Stimulated activated naive CD8-positive, alpha-beta T cell treated with anti-CD3 and anti-CD28 coated beads, Interleukin-15, amount 100 ng/mL, for 72 hours (primary cell): ENCODE measurements around the gene SLC29A3.

Experiments used
- ATAC-seq: fragments of 150-1000 bp; cut with Tn5 transposase; 2 replicates; pipeline ENCODE4 v1.10.0; 2021; ENCODE audit warnings: mild to moderate bottlenecking, moderate library complexity
- DNase-seq, 2 donors: peaks; one replicate each; pipeline ENCODE4 v3.0.0; 2021 to 2022
- H3K27ac Mint-ChIP-seq, 2 donors: one replicate each; pipeline ENCODE4 v1.8.0; 2022; ENCODE audit warnings: mild to moderate bottlenecking in 2 of 2, mixed read lengths in 2 of 2, moderate library complexity in 2 of 2
- H3K27me3 Mint-ChIP-seq: one replicate; pipeline ENCODE4 v1.8.0; 2022; ENCODE audit warnings: mixed read lengths
- H3K4me1 Mint-ChIP-seq: one replicate; pipeline ENCODE4 v1.8.0; 2022; ENCODE audit warnings: mild to moderate bottlenecking, mixed read lengths
- H3K4me3 Mint-ChIP-seq, 2 donors: one replicate each; pipeline ENCODE4 v1.8.0; 2022; ENCODE audit warnings: mild to moderate bottlenecking in 2 of 2, mixed read lengths in 2 of 2, moderate library complexity in 1 of 2
- H3K9me3 Mint-ChIP-seq, 2 donors: one replicate each; pipeline ENCODE4 v1.8.0; 2022; ENCODE audit warnings: mixed read lengths in 2 of 2

The SLC29A3 gene

GRCh38 chr10:71391701-71392100 lies 72.6 kb downstream of the SLC29A3 start:
- no peak for DNase-seq
- Mint-ChIP-seq H3K27ac (no peak overlapping the region), H3K27me3 (peaks cover 66% of the 10 kb centered on the region), H3K9me3 (no peaks in the 10 kb centered on the region), H3K4me3 (no peak overlapping the region), H3K4me1 (peaks cover 4% of the 10 kb centered on the region)
- ATAC-seq, result no peak

- no peak overlapping the region for H3K27ac Mint-ChIP-seq
- ATAC-seq (no peak), DNase-seq (no peak)
- H3K4me1 Mint-ChIP-seq, result peaks cover 6% of the 10 kb centered on the region
- no peak overlapping the region for H3K4me3 Mint-ChIP-seq
- H3K9me3 Mint-ChIP-seq, result no peaks in the 10 kb centered on the region
- peaks cover 71% of the 10 kb centered on the region for H3K27me3 Mint-ChIP-seq
Observed at GRCh38 chr10:71392292-71392691, 73.2 kb downstream of the SLC29A3 start.

- H3K27me3 Mint-ChIP-seq, result peaks cover 79% of the 10 kb centered on the region
- H3K27ac Mint-ChIP-seq, result no peak overlapping the region
- H3K4me1 Mint-ChIP-seq, result peaks cover 14% of the 10 kb centered on the region
- H3K4me3 Mint-ChIP-seq, result no peak overlapping the region
- ATAC-seq, result no peak
- no peak for DNase-seq
- no peaks in the 10 kb centered on the region for H3K9me3 Mint-ChIP-seq
Observed at GRCh38 chr10:71392791-71393781, 74.0 kb downstream of the SLC29A3 start.

GRCh38 chr10:71393841-71394475 lies 74.9 kb downstream of the SLC29A3 start:
- DNase-seq (no peak), ATAC-seq (no peak)
- Mint-ChIP-seq H3K9me3 (no peaks in the 10 kb centered on the region), H3K27me3 (peaks cover 83% of the 10 kb centered on the region), H3K4me1 (peaks cover 21% of the 10 kb centered on the region), H3K27ac (no peak overlapping the region), H3K4me3 (no peak overlapping the region)

- Mint-ChIP-seq H3K27me3 (peaks cover 87% of the 10 kb centered on the region), H3K4me1 (peaks cover 21% of the 10 kb centered on the region), H3K9me3 (no peaks in the 10 kb centered on the region), H3K27ac (no peak overlapping the region), H3K4me3 (no peak overlapping the region)
- ATAC-seq (no peak), DNase-seq (no peak)
Observed at GRCh38 chr10:71394926-71395562, 76.0 kb downstream of the SLC29A3 start.

GRCh38 chr10:71395621-71396020 lies 76.6 kb downstream of the SLC29A3 start:
- Mint-ChIP-seq H3K9me3 (no peaks in the 10 kb centered on the region), H3K4me3 (no peak overlapping the region), H3K4me1 (peaks cover 21% of the 10 kb centered on the region), H3K27me3 (peaks cover 86% of the 10 kb centered on the region), H3K27ac (no peak overlapping the region)
- ATAC-seq (no peak), DNase-seq (no peak)

GRCh38 chr10:71396084-71396710 lies 77.1 kb downstream of the SLC29A3 start:
- no peaks in the 10 kb centered on the region for H3K9me3 Mint-ChIP-seq
- H3K4me3 Mint-ChIP-seq, result peak overlapping the region; percentile 64 to 75
- peak; percentile 37 to 51 for DNase-seq
- peak; percentile 84 for ATAC-seq
- peaks cover 80% of the 10 kb centered on the region for H3K27me3 Mint-ChIP-seq
- H3K4me1 Mint-ChIP-seq, result peaks cover 21% of the 10 kb centered on the region
- no peak overlapping the region for H3K27ac Mint-ChIP-seq

- no peaks in the 10 kb centered on the region for H3K9me3 Mint-ChIP-seq
- peaks cover 74% of the 10 kb centered on the region for H3K27me3 Mint-ChIP-seq
- DNase-seq (no peak), ATAC-seq (peak; percentile 34)
- H3K27ac Mint-ChIP-seq, result no peak within 1 kb of the TSS
- peaks cover 21% of the 10 kb centered on the region for H3K4me1 Mint-ChIP-seq
- H3K4me3 Mint-ChIP-seq, result peak within 1 kb of the TSS; percentile 64 to 75
Observed at GRCh38 chr10:71396711-71397295, 77.7 kb downstream of the SLC29A3 start, which contains the start of gene CDH23. CDH23 (plus strand) TSS chr10:71396920; CDS start chr10:71439832, 42,912 bp downstream.

- H3K4me3 Mint-ChIP-seq, result peak overlapping the region; percentile 25 to 65
Observed at GRCh38 chr10:71397296-71398212, 78.5 kb downstream of the SLC29A3 start.

GRCh38 chr10:71398976-71399375 lies 79.9 kb downstream of the SLC29A3 start:
- Mint-ChIP-seq H3K4me3 (no peak overlapping the region), H3K9me3 (no peaks in the 10 kb centered on the region), H3K27ac (no peak overlapping the region), H3K27me3 (peaks cover 61% of the 10 kb centered on the region), H3K4me1 (peaks cover 21% of the 10 kb centered on the region)
- no peak for ATAC-seq
- DNase-seq, result no peak

More at GRCh38 chr10:71397296-71398212, 78.5 kb downstream of the SLC29A3 start:
- peaks cover 21% of the 10 kb centered on the region for H3K4me1 Mint-ChIP-seq
- H3K9me3 Mint-ChIP-seq, result no peaks in the 10 kb centered on the region
- no peak overlapping the region for H3K27ac Mint-ChIP-seq
- H3K27me3 Mint-ChIP-seq, result peaks cover 70% of the 10 kb centered on the region
- no peak for DNase-seq
- no peak for ATAC-seq

- Mint-ChIP-seq H3K9me3 (no peaks in the 10 kb centered on the region), H3K27me3 (peaks cover 52% of the 10 kb centered on the region), H3K4me3 (no peak overlapping the region), H3K4me1 (peaks cover 21% of the 10 kb centered on the region), H3K27ac (no peak overlapping the region)
- DNase-seq (no peak), ATAC-seq (no peak)
Observed at GRCh38 chr10:71399946-71400345, 80.9 kb downstream of the SLC29A3 start.

- Mint-ChIP-seq H3K4me3 (no peak overlapping the region), H3K9me3 (no peaks in the 10 kb centered on the region), H3K27me3 (peaks cover 41% of the 10 kb centered on the region), H3K27ac (no peak overlapping the region), H3K4me1 (peaks cover 18% of the 10 kb centered on the region)
- ATAC-seq (no peak), DNase-seq (no peak)
Observed at GRCh38 chr10:71401056-71401455, 82.0 kb downstream of the SLC29A3 start.

GRCh38 chr10:71402005-71402404 lies 82.9 kb downstream of the SLC29A3 start:
- peaks cover 16% of the 10 kb centered on the region for H3K4me1 Mint-ChIP-seq
- no peak for DNase-seq
- H3K27me3 Mint-ChIP-seq, result peaks cover 35% of the 10 kb centered on the region
- H3K9me3 Mint-ChIP-seq, result no peaks in the 10 kb centered on the region
- no peak overlapping the region for H3K27ac Mint-ChIP-seq
- no peak for ATAC-seq
- H3K4me3 Mint-ChIP-seq, result no peak overlapping the region
